GM21447 (cell line): ENCODE data around the gene SCRG1.

ENCODE experiments used
- ATAC-seq: cut with Tn5 transposase; IDR thresholded peaks from one replicate; pipeline ENCODE4 v1.9.1; 2021; ENCODE audit not compliant: unreplicated experiment

The SCRG1 gene

GRCh38 chr4:173411106-173411693, 12.3 kb upstream of the SCRG1 start:
- no peak for ATAC-seq

GRCh38 chr4:173410079-173410478, 11.2 kb upstream of the SCRG1 start:
- ATAC-seq: no peak

- ATAC-seq: no peak
Measured at GRCh38 chr4:173405840-173406606, 7.1 kb upstream of the SCRG1 start.

GRCh38 chr4:173404296-173404865, 5.5 kb upstream of the SCRG1 start:
- ATAC-seq: no peak

GRCh38 chr4:173403051-173403450, 4.1 kb upstream of the SCRG1 start:
- no peak for ATAC-seq

GRCh38 chr4:173401063-173401462, 2.1 kb upstream of the SCRG1 start:
- ATAC-seq: no peak

GRCh38 chr4:173398220-173398619, 696 bp downstream of the SCRG1 start:
- ATAC-seq: no peak

GRCh38 chr4:173397604-173398003, 1.3 kb downstream of the SCRG1 start:
- ATAC-seq: no peak

GRCh38 chr4:173391701-173392100, 7.2 kb downstream of the SCRG1 start:
- no peak for ATAC-seq

- no peak for ATAC-seq
Measured at GRCh38 chr4:173386751-173387150, 12.2 kb downstream of the SCRG1 start.

GRCh38 chr4:173382349-173382748, 16.6 kb downstream of the SCRG1 start:
- no peak for ATAC-seq

GRCh38 chr4:173381610-173382009, 17.3 kb downstream of the SCRG1 start:
- no peak for ATAC-seq

GRCh38 chr4:173380987-173381386, 17.9 kb downstream of the SCRG1 start:
- ATAC-seq: peak; percentile 65

- no peak for ATAC-seq
Measured at GRCh38 chr4:173379929-173380328, 19.0 kb downstream of the SCRG1 start.

- no peak for ATAC-seq
Measured at GRCh38 chr4:173374588-173374987, 24.3 kb downstream of the SCRG1 start.

- peak; percentile 14 for ATAC-seq
Measured at GRCh38 chr4:173371292-173372192, 27.4 kb downstream of the SCRG1 start.

GRCh38 chr4:173370477-173371291, 28.2 kb downstream of the SCRG1 start, which contains the start of gene SAP30:
Gene SAP30 (plus strand): TSS chr4:173370954. CDS start chr4:173371183, 229 bp downstream.
- ATAC-seq: peak; percentile 60

GRCh38 chr4:173370130-173370476, 28.8 kb downstream of the SCRG1 start:
- ATAC-seq: peak; percentile 7

GRCh38 chr4:173367946-173368345, 31.0 kb downstream of the SCRG1 start:
- no peak for ATAC-seq

GRCh38 chr4:173367285-173367684, 31.6 kb downstream of the SCRG1 start:
- ATAC-seq: peak; percentile 13
